Keratinocyte (primary cell): ENCODE measurements around the gene TMEM138. TPM values are rescaled to one million over a fixed set of nuclear protein-coding genes. Genes with fewer than 3 reads are reported as not detected.

Experiments
- DNase-seq: peaks from one replicate; pipeline ENCODE4 v3.0.0-alpha.2; 2011; ENCODE audit warnings: low read depth, missing footprints, low spot score
- FAIRE-seq: peaks from 2 replicates; lab custom pipeline; 2011; peaks lifted over from hg19 to GRCh38; lab: Jason Lieb, UNC
- H2AFZ ChIP-seq: 2 replicates; pipeline ENCODE4 v1.6.0; 2012; ENCODE audit warnings: low read length, control low read depth, inconsistent platforms; ENCODE audit not compliant: control insufficient read depth
- H3K27ac ChIP-seq: 2 replicates; pipeline ENCODE4 v1.5.1; 2011; ENCODE audit warnings: low read length; ENCODE audit not compliant: control insufficient read depth, insufficient read depth
- H3K27me3 ChIP-seq: 3 replicates; pipeline ENCODE4 v1.6.0; 2011; ENCODE audit warnings: low read length; ENCODE audit not compliant: control insufficient read depth, insufficient read depth; ENCODE audit errors: extremely low read depth
- H3K36me3 ChIP-seq, 2 experiments: 2 replicates in 1 of 2; 3 replicates in 1 of 2; pipeline ENCODE4 v1.5.1; 2011; ENCODE audit warnings: low read length in 2 of 2, mild to moderate bottlenecking in 1 of 2; ENCODE audit not compliant: control insufficient read depth in 2 of 2, insufficient read depth in 2 of 2; ENCODE audit errors: extremely low read depth in 1 of 2
- H3K4me1 ChIP-seq: 3 replicates; pipeline ENCODE4 v1.5.1; 2011; ENCODE audit warnings: low read length; ENCODE audit not compliant: control insufficient read depth, insufficient read depth; ENCODE audit errors: extremely low read depth
- H3K4me2 ChIP-seq: 3 replicates; pipeline ENCODE4 v1.6.0; 2011; ENCODE audit warnings: low read depth, low read length; ENCODE audit not compliant: control insufficient read depth, insufficient read depth; ENCODE audit errors: extremely low read depth
- H3K4me3 ChIP-seq, 3 experiments: fragments of 200-600 bp in 1 of 3; sonication (generic) in 1 of 3; 2 replicates in 2 of 3; 3 replicates in 1 of 3; pipeline ENCODE4 v1.5.1; 2011 to 2016; ENCODE audit warnings: low read length in 3 of 3, mild to moderate bottlenecking in 3 of 3, control low read depth in 2 of 3, inconsistent platforms in 1 of 3, low read depth in 1 of 3, mixed read lengths in 1 of 3, mixed run types in 1 of 3, moderate library complexity in 1 of 3; ENCODE audit not compliant: control insufficient read depth in 2 of 3, insufficient read depth in 2 of 3; ENCODE audit errors: extremely low read depth in 1 of 3
- H3K79me2 ChIP-seq: 2 replicates; pipeline ENCODE4 v1.6.0; 2012; ENCODE audit warnings: low read length; ENCODE audit not compliant: control insufficient read depth, insufficient read depth
- H3K9ac ChIP-seq: 3 replicates; pipeline ENCODE4 v1.6.0; 2011; ENCODE audit warnings: low read length; ENCODE audit not compliant: control insufficient read depth, insufficient read depth; ENCODE audit errors: extremely low read depth
- H3K9me1 ChIP-seq: 3 replicates; pipeline ENCODE4 v1.6.0; 2011; ENCODE audit warnings: low read length; ENCODE audit not compliant: control insufficient read depth, insufficient read depth; ENCODE audit errors: extremely low read depth
- H3K9me3 ChIP-seq: 2 replicates; pipeline ENCODE4 v1.5.1; 2012; ENCODE audit warnings: low read depth, low read length; ENCODE audit not compliant: control insufficient read depth
- H4K20me1 ChIP-seq: 3 replicates; pipeline ENCODE4 v1.6.0; 2011; ENCODE audit warnings: low read length; ENCODE audit not compliant: control insufficient read depth, insufficient read depth; ENCODE audit errors: extremely low read depth
- EZH2 ChIP-seq: IDR thresholded peaks from one replicate; pipeline ENCODE4 v1.6.1; 2012; ENCODE audit warnings: inconsistent platforms, mild to moderate bottlenecking, low read length, moderate library complexity
- dilution Hi-C: fragments of 300-500 bp; cut with MboI; formaldehyde crosslinking; loops from one replicate; pipeline ENCODE4 v1.7.0; 2020; ENCODE audit warnings: low sequenced_read_pairs; ENCODE audit not compliant: extremely low pct_ligation_motif_present
- polyA plus RNA-seq, 5 experiments: library from polyadenylated mRNA; depleted of rRNA in 3 of 5; stranded (reverse) in 3 of 5; stranded (forward) in 1 of 5; unstranded in 1 of 5; fragments of >200 nt; gene quantifications; 1 replicate in 1 of 5; 2 replicates in 3 of 5; 3 replicates in 1 of 5; pipeline versions ENCODE4 v1.2.1 to v1.2.3, GENCODE V29; 2011 to 2012; ENCODE audit warnings: missing spikeins in 2 of 5, low read depth in 1 of 5, low replicate concordance in 1 of 5
- TF ChIP-seq, protein P1 (sequence below), 3 experiments: IDR thresholded peaks in 1 of 3; conservative IDR thresholded peaks in 1 of 3; optimal IDR thresholded peaks in 1 of 3; 2 replicates in 2 of 3; 3 replicates in 1 of 3; pipeline versions ENCODE3 to v1.5.1; 2011; ENCODE audit warnings: low read length in 3 of 3, mild to moderate bottlenecking in 3 of 3, moderate library complexity in 2 of 3, control low read depth in 1 of 3, inconsistent platforms in 1 of 3; ENCODE audit not compliant: insufficient read depth in 2 of 3; ENCODE audit errors: extremely low read depth in 1 of 3

The TMEM138 gene
- polyA plus RNA-seq, 1 donor (not counting 4 experiments of a cell fraction or from before 2014, with no cell fraction given): 85.4 TPM

DNA sequence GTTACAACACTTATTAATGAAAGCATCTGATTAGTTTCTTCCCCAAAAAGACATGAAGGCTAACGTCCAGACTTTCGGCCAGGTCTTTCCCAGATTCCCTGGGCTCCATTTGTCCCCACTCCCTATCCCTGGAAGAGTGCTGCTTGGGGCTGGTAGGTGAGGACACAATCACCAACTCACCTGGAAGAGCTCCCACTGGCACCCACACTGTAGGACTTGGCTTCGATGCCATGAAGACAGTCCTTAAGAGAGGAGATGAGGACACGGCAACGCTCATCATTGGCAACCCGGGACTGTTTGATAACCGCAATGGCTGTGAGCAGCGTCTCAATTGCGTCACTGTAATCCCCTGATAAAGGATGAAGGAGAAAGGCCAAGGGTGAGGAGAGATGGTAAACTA is 49.4 kb downstream of the TMEM138 start:
- Histone ChIP-seq H3K9me1 (no peaks in the 10 kb centered on the region), H3K9ac (no peak overlapping the region), H3K27ac (no peak overlapping the region), H3K79me2 (peaks cover 2% of the 10 kb centered on the region), H3K27me3 (no peaks in the 10 kb centered on the region), H3K4me1 (no peaks in the 10 kb centered on the region), H3K9me3 (no peaks in the 10 kb centered on the region), H3K36me3 (peaks cover 43 to 58% of the 10 kb centered on the region in 2 experiments), H4K20me1 (no peaks in the 10 kb centered on the region), H3K4me2 (no peak overlapping the region), H2AFZ (no peak overlapping the region), H3K4me3 (no peak overlapping the region)
- no peak for DNase-seq
- dilution Hi-C loops: no loop called here
- FAIRE-seq: no peak
- no peak for TF ChIP-seq EZH2
- TF ChIP-seq, protein P1, sequence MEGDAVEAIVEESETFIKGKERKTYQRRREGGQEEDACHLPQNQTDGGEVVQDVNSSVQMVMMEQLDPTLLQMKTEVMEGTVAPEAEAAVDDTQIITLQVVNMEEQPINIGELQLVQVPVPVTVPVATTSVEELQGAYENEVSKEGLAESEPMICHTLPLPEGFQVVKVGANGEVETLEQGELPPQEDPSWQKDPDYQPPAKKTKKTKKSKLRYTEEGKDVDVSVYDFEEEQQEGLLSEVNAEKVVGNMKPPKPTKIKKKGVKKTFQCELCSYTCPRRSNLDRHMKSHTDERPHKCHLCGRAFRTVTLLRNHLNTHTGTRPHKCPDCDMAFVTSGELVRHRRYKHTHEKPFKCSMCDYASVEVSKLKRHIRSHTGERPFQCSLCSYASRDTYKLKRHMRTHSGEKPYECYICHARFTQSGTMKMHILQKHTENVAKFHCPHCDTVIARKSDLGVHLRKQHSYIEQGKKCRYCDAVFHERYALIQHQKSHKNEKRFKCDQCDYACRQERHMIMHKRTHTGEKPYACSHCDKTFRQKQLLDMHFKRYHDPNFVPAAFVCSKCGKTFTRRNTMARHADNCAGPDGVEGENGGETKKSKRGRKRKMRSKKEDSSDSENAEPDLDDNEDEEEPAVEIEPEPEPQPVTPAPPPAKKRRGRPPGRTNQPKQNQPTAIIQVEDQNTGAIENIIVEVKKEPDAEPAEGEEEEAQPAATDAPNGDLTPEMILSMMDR (optimal IDR thresholded peaks at IDR 0.05 in 1 of 3, IDR thresholded peaks at IDR 0.05 in 1 of 3, conservative IDR thresholded peaks at IDR 0.05 in 1 of 3; ENCODE audit: extremely low read depth in 1 of 3, insufficient read depth in 2 of 3, low read length in 3 of 3): no peak

DNA sequence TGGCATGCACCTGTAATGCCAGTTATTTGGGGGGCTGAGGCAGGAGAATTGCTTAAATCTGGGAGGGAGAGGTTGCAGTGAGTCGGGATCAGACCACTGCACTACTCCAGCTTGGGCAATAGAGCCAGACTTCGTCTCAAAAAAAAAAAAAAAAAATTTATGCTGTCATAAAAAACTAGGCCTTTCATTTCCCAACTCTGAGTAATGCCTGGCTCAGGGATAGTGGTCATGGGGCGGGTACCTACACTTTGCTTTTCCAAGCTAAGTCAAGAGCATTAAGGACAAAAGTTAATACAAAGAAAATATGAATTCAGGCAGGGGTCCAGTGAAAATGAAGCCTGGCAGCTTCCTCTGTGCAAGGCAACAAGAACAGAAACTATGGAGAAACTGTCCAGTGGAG is 51.3 kb downstream of the TMEM138 start:
- dilution Hi-C loops: no loop called here
- Histone ChIP-seq H3K27ac (no peak overlapping the region), H2AFZ (no peak overlapping the region), H3K9ac (no peak overlapping the region), H3K4me2 (no peak overlapping the region), H3K9me1 (no peaks in the 10 kb centered on the region), H3K79me2 (peaks cover 6% of the 10 kb centered on the region), H3K9me3 (no peaks in the 10 kb centered on the region), H3K27me3 (no peaks in the 10 kb centered on the region), H3K4me1 (no peaks in the 10 kb centered on the region), H3K36me3 (peaks cover 42 to 67% of the 10 kb centered on the region in 2 experiments), H4K20me1 (peaks cover 6% of the 10 kb centered on the region), H3K4me3 (no peak overlapping the region)
- DNase-seq (no peak), FAIRE-seq (no peak)
- TF ChIP-seq, protein P1 (optimal IDR thresholded peaks at IDR 0.05 in 1 of 3, IDR thresholded peaks at IDR 0.05 in 1 of 3, conservative IDR thresholded peaks at IDR 0.05 in 1 of 3; ENCODE audit: extremely low read depth in 1 of 3, insufficient read depth in 2 of 3, low read length in 3 of 3): no peak
- no peak for TF ChIP-seq EZH2
